HepG2 (cell line): ENCODE data around the gene CMTM3. TPM values are rescaled to one million over a fixed set of nuclear protein-coding genes. Genes with fewer than 3 reads are reported as not detected.

ENCODE experiments used
- BRCA1 ChIP-seq: sonication (generic); formaldehyde crosslinking; IDR thresholded peaks from 2 replicates; pipeline ENCODE4 v1.4.0; 2020; ENCODE audit warnings: missing genetic modification reagents
- IRF9 ChIP-seq: sonication (generic); formaldehyde crosslinking; IDR thresholded peaks from 2 replicates; pipeline ENCODE4 v1.8.0; 2022; ENCODE audit warnings: missing genetic modification reagents, mild to moderate bottlenecking, borderline replicate concordance
- KDM4B ChIP-seq: sonication (generic); formaldehyde crosslinking; IDR thresholded peaks from 2 replicates; pipeline ENCODE4 v1.4.0; 2020; ENCODE audit warnings: missing genetic modification reagents
- KLF9 ChIP-seq: IDR thresholded peaks from 2 replicates; pipeline ENCODE4 v1.6.1; 2016; ENCODE audit warnings: low read depth
- MTF1 ChIP-seq: sonication (generic); formaldehyde crosslinking; IDR thresholded peaks from 2 replicates; pipeline ENCODE4 v1.5.0; 2020; ENCODE audit warnings: missing genetic modification reagents
- MXD1 ChIP-seq: sonication (generic); formaldehyde crosslinking; IDR thresholded peaks from 2 replicates; pipeline ENCODE4 v1.4.0; 2020; ENCODE audit warnings: mild to moderate bottlenecking, missing genetic modification reagents
- MXI1 ChIP-seq: IDR thresholded peaks from 3 replicates; pipeline ENCODE4 v1.6.1; 2012; ENCODE audit warnings: low read depth, low read length, inconsistent platforms, borderline replicate concordance
- POGK ChIP-seq: sonication (generic); formaldehyde crosslinking; conservative IDR thresholded peaks from 2 replicates; pipeline ENCODE4 v1.8.0; 2022; ENCODE audit warnings: mild to moderate bottlenecking, moderate library complexity, missing genetic modification reagents
- TBP ChIP-seq: sonication (generic); formaldehyde crosslinking; IDR thresholded peaks from 2 replicates; pipeline ENCODE4 v1.5.0; 2020; ENCODE audit warnings: missing genetic modification reagents
- TCF12 ChIP-seq, 2 experiments: fragments of 450-650 bp in 1 of 2; sonication (generic) in 1 of 2; formaldehyde crosslinking in 1 of 2; IDR thresholded peaks; 2 replicates each; pipeline versions ENCODE4 v1.6.1 to v1.8.0; 2017 to 2022; ENCODE audit warnings: antibody characterized with exemption in 1 of 2, mild to moderate bottlenecking in 1 of 2, missing genetic modification reagents in 1 of 2, moderate library complexity in 1 of 2
- ZFP62 ChIP-seq: sonication (generic); formaldehyde crosslinking; IDR thresholded peaks from 2 replicates; pipeline ENCODE4 v1.4.0; 2020; ENCODE audit warnings: missing genetic modification reagents
- ZHX2 ChIP-seq, 2 experiments: sonication (generic) in 1 of 2; formaldehyde crosslinking in 1 of 2; IDR thresholded peaks; 2 replicates each; pipeline versions ENCODE4 v1.6.1 to v1.9.0; 2014 to 2022; ENCODE audit warnings: antibody characterized with exemption in 1 of 2, borderline replicate concordance in 1 of 2, inconsistent platforms in 1 of 2, low read depth in 1 of 2, missing genetic modification reagents in 1 of 2
- ZNF121 ChIP-seq: sonication (generic); formaldehyde crosslinking; IDR thresholded peaks from 2 replicates; pipeline ENCODE4 v1.5.0; 2020; ENCODE audit warnings: mild to moderate bottlenecking, missing genetic modification reagents
- ZNF264 ChIP-seq: sonication (generic); formaldehyde crosslinking; IDR thresholded peaks from 2 replicates; pipeline ENCODE4 v1.4.0; 2020; ENCODE audit warnings: missing genetic modification reagents
- ZSCAN29 ChIP-seq: sonication (generic); formaldehyde crosslinking; conservative IDR thresholded peaks from 2 replicates; pipeline ENCODE4 v1.4.0; 2020; ENCODE audit warnings: mild to moderate bottlenecking, missing genetic modification reagents
- polyA plus RNA-seq, 8 experiments: library from polyadenylated mRNA; depleted of rRNA in 3 of 8; stranded (reverse) in 7 of 8; unstranded in 1 of 8; fragments of >200 nt; fragmentation: Illumina TruSeq in 4 of 8; extraction: Trizol in 4 of 8; gene quantifications; 2 replicates each; pipeline versions ENCODE4 v1.2.1 to v1.2.3, GENCODE V29; 2011 to 2016; ENCODE audit warnings: low read depth in 4 of 8, missing spikeins in 1 of 8, mixed read lengths in 1 of 8; ENCODE audit not compliant: insufficient read depth in 1 of 8
- total RNA-seq, 5 experiments: library from RNA; depleted of rRNA; stranded (reverse); fragments of >200 nt; fragmentation: Illumina TruSeq; extraction: Trizol; gene quantifications; 2 replicates each; pipeline ENCODE4 v1.2.3, GENCODE V29; 2016; ENCODE audit warnings: low read depth in 1 of 5

Gene CMTM3
- total and polyA plus RNA-seq, 2 of the 13 experiments (the other 11 are each of a cell fraction or from before 2014, with no cell fraction given), result 29.2 to 48.7 TPM

GRCh38 chr16:66608241-66609138 is 4.0 kb downstream of the CMTM3 start (continued):
- TF ChIP-seq ZNF264 (CRISPR knock-in tag) (peak; percentile 89), MXI1 (peak; percentile 98; the same call in 2 of the 3 replicates), MXD1 (CRISPR knock-in tag) (peak; percentile 94), IRF9 (no peak), BRCA1 (CRISPR knock-in tag) (peak; percentile 90), KLF9 (CRISPR knock-in tag) (no peak), ZFP62 (CRISPR knock-in tag) (no peak), POGK (CRISPR knock-in tag) (no peak), TBP (peak; percentile 63; the same call in 1 of the 2 replicates), MTF1 (no peak), TCF12 (IDR thresholded peaks at IDR 0.05) (no peak), TCF12 (CRISPR knock-in tag; IDR thresholded peaks at IDR 0.05) (0 out of 2 replicates have a peak, but pooled peaks have one; percentile 47), ZNF121 (CRISPR knock-in tag) (no peak; the same call in 1 of the 2 replicates), KDM4B (peak; percentile 91), ZHX2 (IDR thresholded peaks at IDR 0.05; ENCODE audit: low read depth) (no peak), ZHX2 (CRISPR knock-in tag; IDR thresholded peaks at IDR 0.05; ENCODE audit: borderline replicate concordance) (no peak), ZSCAN29 (CRISPR knock-in tag) (no peak)
